DMS 273 treated with DMSO at 0.1 percent for 48 hours (cell line): Measurements from ENCODE around the gene MEI1.

ENCODE experiments used
- DNase-seq: peaks from one replicate; lab custom pipeline; 2025; lab: John Stamatoyannopoulos, UW

Gene MEI1

DNA sequence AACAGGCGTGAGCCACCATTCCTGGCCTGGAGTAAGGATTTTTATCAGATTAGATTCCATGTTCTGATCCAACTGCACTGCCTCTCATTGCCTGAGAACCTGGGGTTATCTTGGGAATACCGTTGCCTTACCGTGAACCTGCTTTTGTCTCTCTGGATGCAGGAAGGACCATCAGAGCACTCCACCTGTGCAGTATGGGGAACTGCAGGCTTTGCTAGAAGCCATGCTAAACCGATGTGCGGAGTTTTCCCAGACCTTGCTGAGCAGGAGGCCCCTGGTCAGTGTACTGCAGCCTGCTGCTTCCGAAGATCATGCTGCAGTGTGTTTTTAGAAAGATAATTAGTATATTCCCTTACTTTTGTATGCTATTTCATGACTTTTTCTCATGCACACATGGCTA is 43.6 kb downstream of the MEI1 start:
- no peak for DNase-seq

DNA sequence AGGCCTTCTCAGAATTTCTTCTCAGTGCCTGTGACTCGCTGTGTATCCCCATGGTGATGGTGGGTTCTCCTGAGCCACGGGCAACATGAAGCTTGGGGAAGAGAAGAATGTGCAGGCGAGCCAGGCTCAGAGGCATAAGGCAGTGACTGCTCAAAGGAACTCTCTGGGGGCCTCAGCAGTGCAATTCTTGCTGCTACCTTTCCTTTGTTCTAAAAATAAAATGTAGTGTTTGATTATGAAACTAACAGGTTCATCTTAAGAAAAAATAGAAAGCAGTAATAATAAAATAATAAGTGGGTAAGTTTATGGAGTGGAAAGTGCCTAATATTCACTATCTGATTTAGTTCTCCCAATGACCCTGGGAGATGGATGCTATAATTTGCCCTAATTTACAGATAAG is 46.7 kb downstream of the MEI1 start:
- DNase-seq, result no peak

DNA sequence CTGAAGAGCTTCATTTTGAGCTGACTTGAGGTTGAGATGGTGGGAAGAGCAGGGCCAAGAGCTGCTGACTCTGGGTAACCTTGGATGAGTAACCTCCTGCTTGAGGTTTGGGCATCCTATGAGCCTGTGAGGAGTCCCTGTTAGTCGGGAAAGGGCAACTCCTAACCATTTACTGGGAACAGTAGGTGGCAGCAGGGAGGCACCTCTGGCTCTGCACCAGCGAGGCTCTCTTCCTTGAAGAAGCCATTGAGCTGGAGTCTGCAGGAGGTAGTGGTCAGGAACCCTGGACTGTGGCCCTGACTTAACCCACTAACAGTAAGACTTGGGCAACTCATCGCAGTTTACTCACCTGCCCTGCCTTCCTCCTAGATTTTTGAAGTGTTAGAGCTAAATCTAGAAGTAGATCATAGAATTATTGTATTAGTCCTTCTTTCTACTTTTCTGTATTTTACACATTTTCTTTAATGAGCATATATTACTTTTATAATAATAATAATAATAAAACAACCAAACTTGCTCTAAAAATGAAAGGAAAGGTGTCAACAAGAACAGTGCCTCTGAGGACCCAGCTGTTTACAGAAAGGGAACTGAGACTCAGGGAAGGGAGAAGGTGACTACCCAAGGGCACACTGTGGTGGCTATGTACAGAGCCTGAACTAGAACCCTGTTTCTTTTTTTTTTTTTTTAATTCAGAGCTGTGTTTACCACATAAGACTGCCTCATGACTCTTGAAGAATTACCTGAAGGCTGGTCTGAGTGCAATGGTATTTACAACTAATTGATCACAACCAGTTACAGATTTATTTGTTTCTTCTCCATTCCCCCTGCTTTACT is 47.5 kb downstream of the MEI1 start:
- no peak for DNase-seq

DNA sequence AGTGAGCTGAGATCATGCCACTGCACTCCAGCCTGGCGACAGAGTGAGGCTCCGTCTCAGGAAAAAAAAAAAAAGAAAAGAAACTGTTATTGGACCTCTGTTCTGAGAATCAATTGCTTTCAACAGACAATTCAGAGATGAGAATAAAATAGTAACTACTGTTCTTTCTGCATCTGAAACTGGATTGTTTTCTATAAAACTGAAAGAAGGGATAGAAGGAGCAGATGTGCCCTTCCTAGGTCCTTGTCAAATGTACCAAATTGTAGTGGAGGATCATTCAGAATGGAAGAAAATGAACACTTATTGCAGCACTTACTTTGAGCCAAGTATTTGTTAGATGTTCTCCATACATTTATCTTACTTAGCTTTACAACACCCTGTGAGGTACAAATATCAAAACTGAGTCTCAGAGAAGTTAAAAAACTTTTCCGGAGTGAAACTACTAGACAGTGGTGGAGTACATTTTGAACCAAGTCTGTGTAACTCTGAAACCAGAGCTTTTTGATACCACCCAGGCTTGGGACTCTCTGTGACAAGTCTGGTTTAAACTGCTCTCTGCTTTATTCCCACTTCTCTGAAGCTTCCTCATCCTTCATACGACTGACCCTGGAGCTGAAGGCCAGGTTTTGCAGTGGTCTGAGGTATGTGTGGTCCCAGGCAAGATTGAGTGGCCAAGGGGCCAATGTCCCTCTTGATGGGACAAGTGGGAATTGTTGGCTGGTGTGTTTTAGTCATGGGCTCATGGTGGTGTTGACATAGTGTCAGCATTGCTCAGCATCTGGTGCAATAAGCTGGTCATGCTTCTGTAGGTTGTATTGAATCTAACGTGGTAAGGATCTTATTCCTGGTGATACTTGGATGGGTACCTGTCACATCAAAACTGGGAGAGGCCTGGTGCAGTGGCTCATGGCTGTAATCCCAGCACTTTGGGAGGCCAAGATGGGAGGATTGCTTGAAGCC is 53.0 kb downstream of the MEI1 start:
- no peak for DNase-seq

DNA sequence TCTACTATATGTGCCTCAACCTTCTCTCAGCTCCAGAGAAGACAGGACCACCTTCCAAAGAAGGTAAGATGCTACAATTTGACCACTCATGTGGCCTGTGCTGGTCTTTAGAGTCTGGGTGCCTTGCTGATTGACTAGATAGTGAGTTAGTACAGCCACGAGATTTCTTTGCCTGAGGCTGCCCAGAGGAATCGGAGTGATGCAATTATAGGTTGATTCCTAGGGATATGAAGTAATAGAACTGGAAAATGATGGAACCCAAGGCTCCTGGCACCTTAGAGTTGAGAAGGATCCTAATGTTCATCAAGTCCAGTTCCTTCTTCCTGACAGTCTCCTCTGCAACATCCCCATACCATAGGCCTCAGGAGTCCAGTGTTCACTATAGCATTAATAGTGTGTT is 54.7 kb downstream of the MEI1 start:
- no peak for DNase-seq

DNA sequence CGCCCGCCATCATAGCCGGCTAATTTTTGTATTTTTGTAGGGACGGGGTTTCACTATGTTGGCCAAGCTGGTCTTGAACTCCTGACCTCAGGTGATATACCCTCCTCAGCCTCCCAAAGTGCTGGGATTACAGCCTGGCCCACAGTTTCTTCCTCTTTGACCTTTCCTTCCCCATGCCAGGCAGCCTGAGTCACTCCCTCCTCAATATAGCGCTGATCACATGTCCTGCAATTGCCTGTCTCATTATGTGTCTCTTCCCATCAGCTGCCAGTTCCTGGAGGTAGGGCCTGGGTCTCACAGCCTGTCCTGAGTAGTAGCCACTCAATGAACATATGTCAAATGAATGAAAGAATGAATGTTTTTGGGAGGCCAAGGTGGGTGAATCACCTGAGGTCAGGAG is 58.2 kb downstream of the MEI1 start:
- no peak for DNase-seq

DNA sequence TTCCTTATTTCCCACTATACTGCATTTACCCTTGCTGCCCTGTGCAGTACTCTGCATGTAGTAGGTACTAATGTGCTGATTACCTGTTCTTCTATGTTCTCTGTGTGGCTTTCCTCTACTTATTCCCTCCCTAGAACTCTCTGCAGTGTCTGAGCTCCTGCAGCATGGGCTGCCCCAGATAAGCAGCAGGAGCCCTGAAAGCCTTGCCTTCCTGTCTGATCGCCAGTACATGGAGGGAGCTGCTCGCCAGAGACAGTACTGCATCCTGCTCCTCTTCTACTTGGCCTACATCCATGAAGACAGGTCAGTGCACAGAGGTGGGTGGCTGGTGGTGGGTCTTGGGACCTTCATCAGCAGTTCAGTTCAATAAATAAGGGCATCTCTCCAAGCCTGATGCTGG is 58.9 kb downstream of the MEI1 start:
- no peak for DNase-seq

DNA sequence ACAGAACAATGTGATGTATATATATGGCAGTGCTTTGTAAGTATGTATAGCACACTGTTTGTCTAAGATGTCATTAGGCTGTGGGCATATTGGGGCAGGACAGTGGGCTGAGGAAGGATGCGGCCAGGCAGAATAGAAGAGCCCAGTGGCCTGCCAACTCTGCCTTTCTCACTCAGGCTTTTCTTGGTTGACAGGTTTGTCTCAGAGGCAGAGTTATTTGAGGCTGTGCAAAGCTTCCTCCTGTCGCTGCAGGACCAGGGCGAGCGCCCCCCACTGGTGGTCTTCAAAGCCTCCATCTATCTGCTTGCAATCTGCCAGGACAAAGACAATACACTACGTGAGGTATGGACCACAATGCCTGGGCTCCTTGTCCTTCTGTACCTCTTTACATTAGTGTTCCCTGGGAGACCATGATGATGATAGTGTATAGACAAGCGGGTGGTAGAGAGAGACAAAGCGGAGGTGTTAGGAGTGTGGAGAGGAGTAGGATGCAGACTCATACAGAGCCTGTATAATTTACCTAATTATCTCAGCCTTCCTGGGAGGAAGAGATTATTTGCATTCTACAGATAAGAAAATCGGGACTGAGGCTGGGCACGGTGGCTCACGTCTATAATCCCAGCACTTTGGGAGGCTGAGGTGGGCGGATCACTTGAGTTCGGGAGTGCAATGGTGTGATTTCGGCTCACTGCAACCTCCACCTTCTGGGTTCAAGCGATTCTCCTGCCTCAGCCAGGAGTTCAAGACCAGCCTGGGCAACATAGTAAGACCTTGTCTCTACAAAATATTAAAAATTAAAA is 63.9 kb downstream of the MEI1 start:
- DNase-seq, result no peak

DNA sequence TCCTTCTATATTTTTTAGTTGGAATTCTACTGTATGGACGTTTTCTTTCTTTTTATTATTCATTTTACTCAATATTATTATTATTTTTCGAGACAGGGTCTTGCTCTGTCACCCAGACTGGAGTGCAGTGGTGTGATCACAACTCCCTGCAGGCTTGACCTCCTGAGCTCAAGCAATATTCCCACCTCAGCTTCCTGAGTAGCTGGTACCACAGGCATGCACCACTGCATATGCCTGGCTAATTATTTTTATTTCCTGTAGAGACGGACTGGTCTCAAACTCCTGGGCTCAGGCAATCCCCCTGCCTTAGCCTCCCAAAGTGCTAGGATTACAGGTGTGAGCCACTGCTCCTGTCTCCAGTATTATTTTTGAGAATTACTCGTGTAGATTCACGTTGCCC is 67.2 kb downstream of the MEI1 start:
- no peak for DNase-seq

DNA sequence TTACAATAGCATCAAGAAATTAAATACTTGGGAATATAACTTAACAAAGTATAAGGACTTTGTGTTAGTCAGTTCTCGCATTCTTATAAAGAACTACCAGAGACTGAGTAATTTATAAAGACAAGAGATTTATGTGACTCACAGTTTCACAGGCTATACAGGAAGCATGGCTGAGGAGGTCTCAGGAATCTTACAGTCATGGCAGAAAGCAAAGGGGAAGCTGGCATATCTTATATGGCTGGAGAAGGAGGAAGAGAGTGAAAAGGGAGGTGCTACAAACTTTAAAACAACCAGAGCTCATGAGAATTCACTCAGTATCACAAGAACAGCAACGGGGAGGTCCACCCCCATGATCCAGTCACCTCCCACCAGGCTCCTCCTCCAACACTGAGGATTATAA is 69.1 kb downstream of the MEI1 start:
- no peak for DNase-seq

DNA sequence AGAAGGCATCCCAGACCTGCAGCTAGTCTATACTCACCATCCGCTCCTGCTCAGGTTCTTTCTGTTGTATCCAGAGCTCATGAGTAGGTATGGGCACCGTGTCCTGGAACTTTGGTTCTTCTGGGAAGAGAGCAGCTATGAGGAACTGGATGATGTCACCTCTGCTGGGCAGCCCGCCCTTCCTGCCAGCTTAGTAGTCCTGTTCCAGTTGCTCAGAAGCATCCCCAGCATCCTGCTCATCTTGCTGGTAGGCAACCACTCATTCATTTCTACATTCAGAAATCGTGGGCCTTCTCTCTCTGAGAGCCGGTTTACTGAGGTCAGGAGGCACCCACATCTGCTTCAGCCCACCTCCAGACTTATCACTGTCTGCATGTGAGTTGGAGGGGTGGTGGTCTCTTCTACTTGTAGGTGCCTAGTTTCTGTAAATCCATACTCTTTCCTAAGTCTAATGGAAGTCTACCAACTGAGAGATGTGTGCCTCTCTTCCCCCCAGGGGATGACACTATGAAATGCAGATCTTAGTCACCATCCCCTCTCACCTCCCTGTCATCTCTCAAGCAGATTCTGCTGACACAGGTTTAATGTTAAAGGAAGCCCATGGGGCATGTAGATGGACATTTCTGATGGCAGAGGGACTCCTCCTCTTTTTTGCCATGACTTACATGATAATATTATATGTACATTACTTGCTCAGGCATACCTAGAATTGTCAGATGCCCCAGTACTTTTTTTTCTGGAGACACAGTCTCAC is 71.6 kb downstream of the MEI1 start:
- DNase-seq, result no peak

DNA sequence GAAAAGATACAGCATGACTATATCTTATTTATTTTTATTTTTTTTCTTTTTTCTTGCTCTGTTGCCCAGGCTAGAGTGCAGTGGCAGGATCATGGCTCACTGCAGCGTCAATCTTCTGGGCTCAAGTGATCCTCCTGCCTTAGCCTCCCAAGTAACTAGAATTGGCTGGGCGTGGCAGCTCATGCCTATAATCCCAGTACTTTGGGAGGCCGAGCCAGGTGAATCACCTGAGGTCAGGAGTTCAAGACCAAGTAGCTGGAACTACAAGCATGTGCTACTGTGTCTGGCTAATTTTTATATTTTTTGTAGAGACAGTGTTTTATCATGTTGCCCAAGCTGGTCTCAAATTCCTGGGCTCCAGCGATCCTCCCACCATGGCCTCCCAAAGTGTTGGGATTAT is 72.9 kb downstream of the MEI1 start:
- no peak for DNase-seq

DNA sequence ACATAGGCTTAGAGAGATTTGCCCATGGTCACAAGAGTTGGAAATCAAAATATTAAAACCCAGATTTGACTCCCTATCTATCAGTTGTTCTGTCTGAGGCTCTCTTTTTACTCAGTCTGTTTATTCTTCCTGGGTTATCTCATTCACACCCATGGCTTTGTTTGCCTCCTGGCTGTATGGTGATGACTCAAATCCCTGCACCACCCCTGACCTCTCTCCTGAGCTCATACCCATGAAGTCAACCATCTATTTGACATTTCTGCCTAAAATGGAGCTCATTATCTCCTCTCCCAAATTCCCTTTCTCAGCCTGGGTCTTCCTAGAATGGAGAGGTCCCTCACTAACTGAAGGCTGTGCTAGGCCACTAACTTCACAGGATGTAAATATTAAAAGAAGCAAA is 73.3 kb downstream of the MEI1 start:
- no peak for DNase-seq

DNA sequence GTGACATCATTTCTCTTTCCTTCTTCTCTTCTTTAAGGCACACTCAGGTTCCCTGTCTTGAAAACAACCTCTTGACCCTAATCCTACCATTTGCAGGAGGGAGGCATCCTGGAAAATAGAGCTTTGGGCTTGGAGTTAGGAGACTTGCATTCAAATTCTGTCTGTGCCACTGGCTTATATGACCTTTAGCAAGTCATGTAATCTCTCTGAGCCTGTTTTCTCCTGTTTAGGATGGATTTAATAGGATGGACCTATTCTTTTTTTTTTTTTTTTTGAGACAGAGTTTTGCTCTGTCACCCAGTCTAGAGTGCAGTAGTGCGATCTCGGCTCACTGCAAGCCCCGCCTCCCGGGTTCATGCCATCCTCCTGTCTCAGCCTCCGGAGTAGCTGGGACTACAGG is 76.0 kb downstream of the MEI1 start:
- no peak for DNase-seq

DNA sequence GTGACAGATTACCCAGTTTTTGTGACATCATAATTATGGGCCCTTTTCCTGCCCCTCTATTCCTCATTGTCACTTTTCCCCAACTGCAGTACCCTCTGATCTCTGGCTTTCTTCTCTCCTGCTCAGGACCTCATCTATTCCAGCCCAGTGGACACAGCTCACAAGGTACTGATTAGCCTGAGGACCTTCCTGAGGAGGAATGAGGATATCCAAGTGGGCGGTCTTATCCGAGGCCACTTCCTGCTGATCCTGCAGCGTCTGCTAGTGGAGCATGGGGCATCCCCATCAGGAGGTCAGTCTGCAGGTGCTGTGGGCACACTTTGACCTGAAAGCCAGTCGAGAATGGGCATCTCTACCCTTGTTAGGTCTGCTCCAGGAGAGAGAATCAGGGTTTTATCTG is 76.7 kb downstream of the MEI1 start:
- DNase-seq, result no peak

DNA sequence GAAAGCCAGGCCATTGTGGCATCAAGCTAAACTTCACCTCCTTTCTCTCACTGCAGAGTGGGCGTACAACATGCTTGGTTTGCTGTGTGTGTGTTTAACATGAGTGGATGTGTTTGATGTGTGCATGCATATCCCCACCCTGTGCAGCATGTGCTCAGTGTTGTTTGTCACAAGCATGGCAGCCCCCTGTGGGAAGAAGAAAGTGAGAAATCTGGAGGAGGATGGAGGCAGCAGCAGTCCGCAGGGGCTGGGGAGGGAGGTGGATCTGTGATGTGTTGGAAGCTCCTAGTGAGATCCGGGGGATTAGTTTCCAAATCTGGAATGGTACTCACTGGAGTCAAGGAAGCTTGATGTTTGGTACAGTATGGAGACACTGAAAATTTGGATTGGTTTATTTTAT is 77.1 kb downstream of the MEI1 start:
- no peak for DNase-seq

DNA sequence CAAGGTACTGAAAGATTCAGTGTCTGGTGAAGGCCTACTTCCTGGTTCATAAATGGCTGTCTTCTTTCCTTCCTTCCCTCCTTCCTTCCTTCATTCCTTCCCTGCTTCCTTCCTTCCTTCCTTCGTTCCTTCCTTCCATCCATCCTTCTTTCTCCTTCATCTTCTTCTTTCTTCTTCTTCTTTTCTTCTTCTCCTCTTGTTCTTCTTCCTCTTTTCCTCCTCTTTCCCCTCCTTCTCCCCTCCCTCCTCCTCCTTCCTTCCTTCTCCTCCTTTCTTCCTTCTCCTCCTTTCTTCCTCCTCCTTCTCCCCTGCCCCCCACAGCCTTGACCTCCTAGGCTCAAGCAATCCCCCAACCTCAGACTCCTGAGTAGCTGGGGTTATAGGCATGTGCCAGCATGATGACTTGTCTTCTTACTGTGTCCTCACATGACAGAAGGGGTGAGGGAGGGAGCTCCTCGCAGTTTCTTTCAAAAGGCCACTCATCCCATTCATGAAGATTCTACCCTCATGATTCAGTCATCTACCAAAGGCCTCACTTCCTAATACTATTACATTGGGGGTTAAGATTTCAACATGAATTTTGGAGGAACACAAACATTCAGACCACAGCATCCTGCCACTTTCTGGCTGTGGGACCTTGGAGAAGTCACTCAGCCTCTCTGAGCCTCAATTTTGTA is 78.6 kb downstream of the MEI1 start:
- DNase-seq, result no peak

DNA sequence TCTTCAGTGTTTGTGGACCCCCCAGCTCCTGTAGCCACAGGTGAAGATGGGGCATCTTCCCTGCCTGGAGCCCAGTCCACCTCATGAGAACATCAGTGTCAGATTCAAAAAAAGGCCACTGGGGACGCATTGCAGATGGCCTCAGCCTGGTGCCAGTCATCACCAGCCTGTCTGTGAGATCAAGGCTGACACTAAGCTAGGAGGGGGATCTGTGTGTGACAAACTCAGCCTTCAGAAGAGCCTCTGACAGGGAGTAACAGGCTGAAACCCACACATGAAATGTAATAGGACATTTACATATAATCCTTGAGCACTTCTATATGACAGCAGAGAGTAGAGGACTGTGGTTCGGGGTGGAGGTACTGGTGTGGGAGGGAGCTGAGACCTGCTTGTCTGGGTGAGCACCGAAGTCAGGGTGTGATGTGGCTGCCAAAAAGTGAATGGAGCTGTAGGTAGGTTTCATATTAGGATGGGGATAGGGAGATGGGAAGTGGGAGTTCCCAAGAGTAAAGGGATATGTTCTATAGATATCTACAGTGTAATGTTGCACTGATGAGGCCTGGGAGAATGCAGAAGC is 80.7 kb downstream of the MEI1 start:
- no peak for DNase-seq

DNA sequence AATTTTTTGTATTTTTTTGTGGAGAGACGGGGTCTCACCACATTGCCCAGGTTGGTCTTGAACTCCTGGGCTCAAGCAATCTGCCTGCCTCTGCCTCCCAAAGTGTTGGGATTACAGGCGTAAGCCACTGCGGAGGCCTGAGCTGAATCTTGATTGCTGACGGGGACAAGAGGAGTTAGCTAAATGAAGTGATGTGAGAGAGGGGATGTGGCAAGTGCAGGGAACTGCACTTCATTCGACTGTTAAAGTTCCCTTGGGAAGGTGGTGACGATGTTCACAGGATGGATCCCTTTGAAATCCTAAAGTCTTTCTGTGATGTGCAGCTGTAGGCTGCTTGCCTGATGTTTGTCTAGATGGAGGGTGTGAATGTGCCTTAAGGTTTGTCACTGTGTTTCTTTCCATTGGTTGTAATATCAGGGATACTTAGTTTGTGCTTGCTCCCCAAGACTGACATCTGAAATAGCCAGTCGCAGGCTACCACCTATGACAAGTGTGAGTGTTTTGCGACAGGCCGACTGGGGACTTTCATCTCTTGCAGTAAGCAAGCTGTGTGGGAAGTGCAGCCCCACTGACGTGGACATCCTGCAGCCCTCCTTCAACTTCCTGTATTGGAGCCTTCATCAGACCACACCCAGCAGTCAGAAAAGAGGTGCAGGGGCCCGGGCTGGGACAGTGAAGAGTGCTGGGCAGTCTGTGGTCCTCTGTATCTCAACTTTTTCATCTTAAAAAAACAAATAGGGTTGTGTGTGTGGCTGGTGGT is 81.6 kb downstream of the MEI1 start:
- DNase-seq, result no peak

DNA sequence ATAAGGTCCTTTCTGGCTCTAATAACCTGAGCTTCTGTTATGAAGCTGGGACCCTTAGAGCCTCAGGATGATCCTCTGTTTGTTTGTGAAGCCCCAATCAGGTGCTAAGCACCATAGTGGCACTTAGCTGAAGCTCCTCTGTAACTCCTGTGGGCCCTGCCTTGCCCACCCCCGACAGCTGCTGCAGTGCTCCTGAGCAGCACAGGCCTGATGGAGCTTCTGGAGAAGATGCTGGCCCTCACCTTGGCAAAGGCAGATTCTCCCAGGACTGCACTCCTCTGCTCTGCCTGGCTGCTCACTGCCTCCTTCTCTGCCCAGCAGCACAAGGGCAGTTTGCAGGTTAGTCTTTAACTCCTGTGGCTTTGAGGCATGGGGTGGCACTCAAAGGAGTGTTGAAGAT is 82.2 kb downstream of the MEI1 start:
- no peak for DNase-seq
